ENCODE results near the gene CEP85. TPM values are rescaled to one million over a fixed set of nuclear protein-coding genes. Genes with fewer than 3 reads are reported as not detected.

CEP85 gene
- total RNA-seq, 1 experiment from 2014 or later, result 42.5 TPM

- no peak overlapping the region for H3K4me2 ChIP-seq
- no peaks in the 10 kb centered on the region for H3F3A ChIP-seq (ENCODE audit: insufficient read depth, low read depth)
- TF ChIP-seq CTCF (conservative IDR thresholded peaks at IDR 0.05) (no peak), EZH2 (IDR thresholded peaks at IDR 0.05; ENCODE audit: low read depth) (no peak)
- intact Hi-C loops (cut with micrococcal nuclease; ENCODE audit: unreplicated experiment), result no loop called here
- no peaks in the 10 kb centered on the region for H4K20me1 ChIP-seq (ENCODE audit: insufficient read depth)
- no peak overlapping the region for H3K4me3 ChIP-seq
- CTCF ChIA-PET, result no interaction called here
- H3K9me2 ChIP-seq (ENCODE audit: insufficient read depth), result no peaks in the 10 kb centered on the region; the same call in 1 of the 2 replicates
- no peaks in the 10 kb centered on the region for H3K4me1 ChIP-seq (replicated peaks; ENCODE audit: insufficient read depth)
- no peaks in the 10 kb centered on the region for H3K36me3 ChIP-seq (ENCODE audit: low read depth)
- H3K9me3 ChIP-seq (ENCODE audit: insufficient read depth, low read depth), result no peaks in the 10 kb centered on the region
- H2AFZ ChIP-seq, result no peak overlapping the region
- no peaks in the 10 kb centered on the region for H3K79me2 ChIP-seq (ENCODE audit: low read depth)
- no peak for DNase-seq
- H3K27ac ChIP-seq, result no peak overlapping the region
- peaks cover 12% of the 10 kb centered on the region; the same call in 1 of the 2 replicates for H3K27me3 ChIP-seq (ENCODE audit: insufficient read depth, low read depth)
- no TSS peak for BruUV-seq (replicated peaks)
- POLR2A ChIA-PET (ENCODE audit: unreplicated experiment), result interaction anchor here (0.6 kb wide), 1 partner anchor 30 kb away, joined by 3 read pairs; no protein-coding TSS in a partner anchor
Measured at GRCh38 chr1:26200413-26200812, 33.6 kb upstream of the CEP85 start.

GRCh38 chr1:26203642-26204318 lies 30.2 kb upstream of the CEP85 start:
- CTCF ChIA-PET, result no interaction called here
- no TSS peak for BruUV-seq (replicated peaks)

GRCh38 chr1:26210147-26210870 lies 23.7 kb upstream of the CEP85 start:
- no peak for DNase-seq
- H3K9me2 ChIP-seq (ENCODE audit: insufficient read depth), result no peaks in the 10 kb centered on the region
- no peaks in the 10 kb centered on the region for H3K27me3 ChIP-seq (ENCODE audit: insufficient read depth, low read depth)
- no peak overlapping the region for H2AFZ ChIP-seq
- no peak overlapping the region for H3K4me3 ChIP-seq
- H3F3A ChIP-seq (ENCODE audit: insufficient read depth, low read depth), result no peaks in the 10 kb centered on the region
- H4K20me1 ChIP-seq (ENCODE audit: insufficient read depth), result no peaks in the 10 kb centered on the region
- no peaks in the 10 kb centered on the region for H3K36me3 ChIP-seq (ENCODE audit: low read depth)
- no peaks in the 10 kb centered on the region for H3K4me1 ChIP-seq (replicated peaks; ENCODE audit: insufficient read depth)
- CTCF ChIA-PET, result interaction anchor here (0.6 kb wide), 2 partner anchors 33 to 252 kb away, joined by 6 read pairs; partner anchors contain the start of gene CNKSR1
- H3K27ac ChIP-seq, result no peak overlapping the region
- H3K4me2 ChIP-seq, result no peak overlapping the region
- H3K79me2 ChIP-seq (ENCODE audit: low read depth), result no peaks in the 10 kb centered on the region
- POLR2A ChIA-PET (ENCODE audit: unreplicated experiment), result no interaction called here
- TF ChIP-seq EZH2 (IDR thresholded peaks at IDR 0.05; ENCODE audit: low read depth) (no peak), CTCF (conservative IDR thresholded peaks at IDR 0.05) (no peak)
- BruUV-seq (replicated peaks), result no TSS peak
- no peaks in the 10 kb centered on the region for H3K9me3 ChIP-seq (ENCODE audit: insufficient read depth, low read depth)
- intact Hi-C loops (cut with micrococcal nuclease; ENCODE audit: unreplicated experiment), result no loop called here

More at GRCh38 chr1:26203642-26204318, 30.2 kb upstream of the CEP85 start:
- Histone ChIP-seq H3K36me3 (ENCODE audit: low read depth) (no peaks in the 10 kb centered on the region), H3K9me3 (ENCODE audit: insufficient read depth, low read depth) (no peaks in the 10 kb centered on the region), H3K4me3 (no peak overlapping the region), H4K20me1 (ENCODE audit: insufficient read depth) (no peaks in the 10 kb centered on the region), H3K4me1 (replicated peaks; ENCODE audit: insufficient read depth) (no peaks in the 10 kb centered on the region), H3K27ac (no peak overlapping the region), H3K27me3 (ENCODE audit: insufficient read depth, low read depth) (peaks cover 12% of the 10 kb centered on the region; the same call in 1 of the 2 replicates), H3K4me2 (no peak overlapping the region), H3F3A (ENCODE audit: insufficient read depth, low read depth) (no peaks in the 10 kb centered on the region), H2AFZ (no peak overlapping the region), H3K79me2 (ENCODE audit: low read depth) (no peaks in the 10 kb centered on the region), H3K9me2 (ENCODE audit: insufficient read depth) (no peaks in the 10 kb centered on the region; the same call in 1 of the 2 replicates)
- no peak for TF ChIP-seq EZH2 (IDR thresholded peaks at IDR 0.05; ENCODE audit: low read depth)
- no peak for DNase-seq
- POLR2A ChIA-PET (ENCODE audit: unreplicated experiment), result no interaction called here
- intact Hi-C loops (cut with micrococcal nuclease; ENCODE audit: unreplicated experiment), result no loop called here
